ENCODE results near the gene ZSWIM7.

DNA sequence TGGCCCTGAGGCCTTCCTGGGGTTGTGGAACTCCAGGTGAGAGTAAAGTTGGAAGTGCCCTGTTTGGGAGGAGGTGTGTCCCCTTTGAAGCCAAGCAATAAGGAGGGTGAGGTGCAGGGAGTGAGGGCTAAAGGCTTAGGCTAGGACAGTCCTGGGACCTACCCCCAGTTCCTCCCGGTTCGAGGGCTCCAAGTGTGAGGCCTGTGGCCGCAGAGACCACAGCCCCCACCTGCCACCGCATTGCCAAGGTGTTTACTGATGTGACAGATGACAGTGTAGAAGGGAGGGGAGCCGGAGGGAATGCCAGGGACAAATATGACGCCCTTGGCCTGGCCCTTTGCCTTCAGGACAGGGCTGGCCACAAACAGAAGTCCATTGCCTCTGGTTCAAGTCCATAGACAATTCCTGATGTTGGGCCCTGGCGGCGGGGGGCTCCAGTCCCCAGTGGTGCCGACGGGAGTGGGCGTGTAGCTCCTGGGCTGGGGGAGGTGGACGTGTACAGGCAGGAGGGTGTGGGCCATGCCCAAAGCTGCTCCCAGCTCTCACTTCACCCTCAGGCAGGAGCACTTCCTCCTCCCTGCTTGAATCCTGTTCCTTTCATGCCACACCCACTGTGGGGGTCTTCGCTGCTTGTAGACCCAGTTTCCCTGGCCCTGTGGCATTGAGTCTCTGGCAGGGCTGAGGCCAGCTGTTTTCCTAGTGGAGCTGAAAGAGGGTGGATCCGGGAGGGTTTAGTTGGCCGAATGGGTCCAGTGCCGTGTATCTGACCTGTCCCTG is 51.3 kb downstream of the ZSWIM7 start:
- no peak for TF ChIP-seq POLR2A (IDR thresholded peaks at IDR 0.05)
- TF ChIP-seq, protein P1, sequence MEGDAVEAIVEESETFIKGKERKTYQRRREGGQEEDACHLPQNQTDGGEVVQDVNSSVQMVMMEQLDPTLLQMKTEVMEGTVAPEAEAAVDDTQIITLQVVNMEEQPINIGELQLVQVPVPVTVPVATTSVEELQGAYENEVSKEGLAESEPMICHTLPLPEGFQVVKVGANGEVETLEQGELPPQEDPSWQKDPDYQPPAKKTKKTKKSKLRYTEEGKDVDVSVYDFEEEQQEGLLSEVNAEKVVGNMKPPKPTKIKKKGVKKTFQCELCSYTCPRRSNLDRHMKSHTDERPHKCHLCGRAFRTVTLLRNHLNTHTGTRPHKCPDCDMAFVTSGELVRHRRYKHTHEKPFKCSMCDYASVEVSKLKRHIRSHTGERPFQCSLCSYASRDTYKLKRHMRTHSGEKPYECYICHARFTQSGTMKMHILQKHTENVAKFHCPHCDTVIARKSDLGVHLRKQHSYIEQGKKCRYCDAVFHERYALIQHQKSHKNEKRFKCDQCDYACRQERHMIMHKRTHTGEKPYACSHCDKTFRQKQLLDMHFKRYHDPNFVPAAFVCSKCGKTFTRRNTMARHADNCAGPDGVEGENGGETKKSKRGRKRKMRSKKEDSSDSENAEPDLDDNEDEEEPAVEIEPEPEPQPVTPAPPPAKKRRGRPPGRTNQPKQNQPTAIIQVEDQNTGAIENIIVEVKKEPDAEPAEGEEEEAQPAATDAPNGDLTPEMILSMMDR (IDR thresholded peaks at IDR 0.05): no peak
